Heart left ventricle (tissue), 13 donors: ENCODE data around the gene MYO16.

Experiments
- POLR2A ChIP-seq, 2 donors: fragments of 450-650 bp; IDR thresholded peaks; one replicate each; pipeline ENCODE4 v1.6.1; 2017; ENCODE audit warnings: antibody characterized with exemption in 2 of 2, mild to moderate bottlenecking in 2 of 2, moderate library complexity in 2 of 2
- TF ChIP-seq, protein P1 (sequence below), 12 donors: fragments of 200-600 bp; sonication (generic) in 4 of 12; IDR thresholded peaks; one replicate each; pipeline versions ENCODE4 v1.5.0 to v1.8.0; 2018 to 2022; ENCODE audit warnings: antibody characterized with exemption in 12 of 12, mild to moderate bottlenecking in 5 of 12
- donor health status: ischemic (EF 13 %, LVEDD 7.1; RV severe dilation, severe dysfunction).
- donor health status: DM: no; HTN: yes; CAD: no.
- donor health status: DM: no; HTN: no; CAD: no.
- donor health status: ischemic (EF 25% LVEDD 6.9; RV normal size, moderate dysfunction).
- donor health status: ischemic (EF 25% LVEDD 5.7; RV mildly dilated, moderate dysfunction).
- donor health status: ischemic (EF 35%, LVEDD 5.7; RV mildly dilated, moderate dysfunction).
- donor health status: nonischemic (EF 11% LVEDD 7.7; RV severe dilation, severe dysfunction).
- donor health status: DM: yes; HTN: yes; CAD: no.
- donor health status: PGD.
- donor health status: ischemic (EF 29% LVEDD 5.4; RV normal size, mild dysfunction).
- donor health status: nonischemic (EF 23%, LVEDD 6.1; RV moderate dilation, normal function).

- TF ChIP-seq, protein P1, sequence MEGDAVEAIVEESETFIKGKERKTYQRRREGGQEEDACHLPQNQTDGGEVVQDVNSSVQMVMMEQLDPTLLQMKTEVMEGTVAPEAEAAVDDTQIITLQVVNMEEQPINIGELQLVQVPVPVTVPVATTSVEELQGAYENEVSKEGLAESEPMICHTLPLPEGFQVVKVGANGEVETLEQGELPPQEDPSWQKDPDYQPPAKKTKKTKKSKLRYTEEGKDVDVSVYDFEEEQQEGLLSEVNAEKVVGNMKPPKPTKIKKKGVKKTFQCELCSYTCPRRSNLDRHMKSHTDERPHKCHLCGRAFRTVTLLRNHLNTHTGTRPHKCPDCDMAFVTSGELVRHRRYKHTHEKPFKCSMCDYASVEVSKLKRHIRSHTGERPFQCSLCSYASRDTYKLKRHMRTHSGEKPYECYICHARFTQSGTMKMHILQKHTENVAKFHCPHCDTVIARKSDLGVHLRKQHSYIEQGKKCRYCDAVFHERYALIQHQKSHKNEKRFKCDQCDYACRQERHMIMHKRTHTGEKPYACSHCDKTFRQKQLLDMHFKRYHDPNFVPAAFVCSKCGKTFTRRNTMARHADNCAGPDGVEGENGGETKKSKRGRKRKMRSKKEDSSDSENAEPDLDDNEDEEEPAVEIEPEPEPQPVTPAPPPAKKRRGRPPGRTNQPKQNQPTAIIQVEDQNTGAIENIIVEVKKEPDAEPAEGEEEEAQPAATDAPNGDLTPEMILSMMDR (IDR thresholded peaks at IDR 0.05) = no peak
- no peak for TF ChIP-seq POLR2A (IDR thresholded peaks at IDR 0.05)
These were observed 297.5 kb downstream of the MYO16 start for GRCh38 chr13:108926862-108927261.
